ENCODE data around the gene HNRNPA1L2. TPM values are rescaled to one million over a fixed set of nuclear protein-coding genes. Genes with fewer than 3 reads are reported as not detected.

HNRNPA1L2 gene
- 3.8 and 5.1 TPM in 2 replicates for total RNA-seq

GRCh38 chr13:52642131-52642530, at the start of gene HNRNPA1L2:
TSS of gene HNRNPA1L2 (plus strand) at chr13:52642431. CDS start at chr13:52642493, 62 bp downstream.

GRCh38 chr13:52652196-52652979, 10.2 kb downstream of the HNRNPA1L2 start, which contains the start of gene SUGT1:
TSS of gene SUGT1 (plus strand) at chr13:52652836. CDS start at chr13:52652921, 85 bp downstream.

Other genes with a start within 250 kb of the HNRNPA1L2 start
- gene THSD1, start 236.3 kb upstream of the HNRNPA1L2 start, total RNA-seq = 5.6 and 6.9 TPM in 2 replicates
- gene VPS36, start 191.8 kb upstream of the HNRNPA1L2 start, total RNA-seq = 22.5 and 26.7 TPM in 2 replicates
- 26.4 and 31.8 TPM in 2 replicates for gene CKAP2, start 187.0 kb upstream of the HNRNPA1L2 start, total RNA-seq
- 35.0 and 42.7 TPM in 2 replicates for gene SUGT1, start 10.4 kb downstream of the HNRNPA1L2 start, total RNA-seq
- gene CNMD, start 97.4 kb downstream of the HNRNPA1L2 start, total RNA-seq = not detected in 2 replicates
- gene PCDH8, start 206.2 kb downstream of the HNRNPA1L2 start, total RNA-seq = under 0.01 TPM in 1 of 2 replicates, not detected in the other